IPS DF 4.7 (cell line): Measurements from ENCODE around the gene TRAF3IP1.
"Not testable (repeated sequence)": the region's sequence is repeated elsewhere in the genome, so short reads cannot be mapped to it uniquely, and the experiment has no call there.

Experiments
- DNase-seq: peaks from one replicate; pipeline ENCODE4 v3.0.0-alpha.2; 2013; ENCODE audit warnings: low spot score; ENCODE audit errors: extremely low read depth

TRAF3IP1 gene

GRCh38 chr2:238426568-238427434 is 106.5 kb downstream of the TRAF3IP1 start, which contains the start of gene ASB1:
Gene ASB1, plus strand, starts transcription at chr2:238426927. Its CDS starts 144 bp downstream, at chr2:238427071.
- no peak for DNase-seq

- DNase-seq = no peak
Measured at GRCh38 chr2:238427435-238428162, 107.3 kb downstream of the TRAF3IP1 start.

GRCh38 chr2:238428866-238429265 is 108.5 kb downstream of the TRAF3IP1 start:
- DNase-seq = no peak

- DNase-seq = no peak
Measured at GRCh38 chr2:238430781-238431180, 110.5 kb downstream of the TRAF3IP1 start.

- DNase-seq = no peak
Measured at GRCh38 chr2:238431456-238431855, 111.1 kb downstream of the TRAF3IP1 start.

- DNase-seq = no peak
Measured at GRCh38 chr2:238433300-238433915, 113.1 kb downstream of the TRAF3IP1 start.

- no peak for DNase-seq
Measured at GRCh38 chr2:238433941-238434845, 113.9 kb downstream of the TRAF3IP1 start.

DNA sequence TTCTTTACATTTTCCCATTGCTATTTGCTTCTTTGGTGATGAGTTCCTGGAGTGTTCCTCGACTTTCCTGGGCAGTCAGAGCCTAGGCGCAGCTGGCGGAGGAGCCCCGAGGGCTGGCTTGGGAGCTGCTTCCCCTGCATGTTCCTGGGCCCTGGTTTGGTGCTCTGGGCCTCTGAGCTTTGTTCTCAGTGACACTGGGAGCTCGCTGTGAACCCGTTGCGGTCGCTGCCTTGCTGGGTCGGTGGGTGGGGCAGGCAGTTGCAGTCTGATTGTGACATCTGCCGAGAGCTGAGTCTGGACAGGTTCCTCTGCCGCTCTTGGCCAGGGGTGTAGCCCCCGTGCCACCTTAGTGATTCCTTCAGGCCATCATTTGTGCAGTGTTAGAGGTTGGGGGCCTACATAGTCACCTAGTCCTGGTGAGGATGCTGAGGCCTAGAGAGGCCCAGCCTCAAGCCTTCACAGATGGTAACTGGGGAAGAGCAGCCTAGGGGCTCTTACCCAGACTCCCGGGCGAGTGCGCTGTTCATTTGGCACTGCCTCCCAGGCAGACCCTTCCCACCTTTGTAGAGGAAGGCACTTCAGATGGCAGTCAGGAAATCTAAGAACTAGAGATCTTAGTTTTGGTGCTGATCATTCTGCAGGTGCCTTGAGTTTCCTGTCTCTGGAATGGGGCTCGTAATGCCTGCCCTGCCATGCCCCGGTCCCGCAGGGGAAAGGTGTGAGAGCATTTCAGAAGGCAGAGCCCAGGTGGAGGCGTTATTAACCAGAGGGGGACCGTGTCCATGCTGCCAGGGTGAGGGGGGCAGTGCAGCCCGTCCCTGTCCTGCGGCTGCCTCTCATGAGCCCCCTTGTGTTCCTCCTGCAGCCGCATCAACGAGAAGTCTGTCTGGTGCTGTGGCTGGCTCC is 114.8 kb downstream of the TRAF3IP1 start:
- DNase-seq = no peak

- no peak for DNase-seq
Measured at GRCh38 chr2:238435752-238436096, 115.4 kb downstream of the TRAF3IP1 start.

DNA sequence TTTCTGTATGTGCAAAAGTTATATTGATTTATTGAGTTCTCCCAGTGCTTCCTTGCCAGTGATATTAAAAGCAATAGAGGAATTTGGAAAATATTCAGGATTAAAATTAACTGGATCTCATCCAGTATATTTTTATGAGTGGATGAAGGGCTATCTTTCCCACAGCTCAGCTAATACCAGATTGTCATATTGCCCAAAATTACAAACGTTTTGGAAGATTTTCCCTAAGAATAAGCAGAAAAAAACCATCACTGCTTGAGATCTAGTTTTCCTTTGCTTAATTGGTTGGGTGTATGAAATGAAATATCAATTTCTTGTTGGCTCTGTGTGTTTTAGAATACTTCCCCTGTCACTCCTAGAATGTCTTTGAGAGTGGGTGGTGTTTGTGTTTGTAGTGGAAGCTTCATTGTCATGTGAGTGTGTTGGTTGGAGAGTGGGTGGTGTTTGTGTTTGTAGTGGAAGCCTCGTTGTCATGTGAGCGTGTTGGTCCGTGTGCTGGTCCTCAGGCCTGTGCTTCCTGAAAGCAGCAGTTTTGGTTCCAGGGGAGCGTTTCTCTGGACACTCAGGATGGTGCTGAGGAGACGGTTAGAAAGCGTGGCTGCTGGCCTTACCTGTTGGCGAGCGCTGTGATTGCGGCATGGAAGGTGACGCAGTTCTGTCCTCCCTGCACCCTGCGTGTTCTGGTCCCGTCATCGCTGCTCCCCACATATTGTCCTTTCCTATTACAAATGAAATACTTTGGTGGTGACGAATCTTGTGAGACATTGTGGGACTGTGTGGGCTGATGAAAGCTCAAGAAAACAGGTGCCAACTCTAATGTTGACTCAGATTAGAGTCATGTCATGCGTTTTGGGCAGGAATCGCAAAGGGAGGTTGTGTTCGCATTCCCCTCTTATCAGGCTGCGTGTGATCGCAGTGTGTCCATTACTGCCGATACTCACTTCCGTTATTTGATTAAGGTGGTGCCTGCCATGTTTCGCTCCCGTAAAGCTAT is 118.8 kb downstream of the TRAF3IP1 start:
- no peak for DNase-seq

DNA sequence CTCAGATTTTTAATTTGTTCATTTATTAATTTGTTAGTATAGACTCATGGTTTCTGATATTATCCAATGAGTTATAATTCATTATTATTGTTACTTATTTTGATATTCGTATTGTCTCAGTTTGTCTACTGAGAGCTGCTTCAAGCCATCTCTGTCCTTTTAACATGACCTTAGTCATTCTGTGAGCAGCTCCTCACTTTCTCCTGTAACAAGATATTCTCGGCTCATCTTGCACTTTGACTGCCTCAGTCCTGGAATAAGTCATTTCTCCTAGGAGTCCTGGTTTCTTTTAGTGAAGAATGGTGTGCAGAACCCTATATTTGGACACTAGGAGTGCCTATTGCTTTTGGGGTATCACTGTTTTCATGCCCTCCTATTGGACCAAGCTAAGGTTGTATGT is 119.6 kb downstream of the TRAF3IP1 start:
- no peak for DNase-seq

DNA sequence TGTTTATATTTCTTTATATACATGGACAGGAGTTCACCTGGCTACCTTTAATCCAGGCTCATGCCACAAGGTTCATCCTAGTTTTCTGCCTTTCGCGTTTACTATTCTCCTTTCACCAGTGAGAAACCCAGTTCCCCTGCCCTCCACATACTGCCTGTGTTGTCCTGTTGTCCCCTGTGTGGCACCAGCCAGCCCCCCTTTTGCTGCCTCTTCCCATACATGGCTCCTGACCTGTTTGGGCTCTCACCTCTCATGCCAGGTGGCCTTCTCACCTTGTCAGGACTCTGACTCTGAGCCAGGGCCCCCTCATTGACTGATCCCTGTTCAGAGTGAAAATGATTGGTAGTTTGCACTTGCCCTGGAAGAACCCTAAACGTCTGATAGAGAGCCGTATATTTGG is 120.0 kb downstream of the TRAF3IP1 start:
- DNase-seq = no peak

DNA sequence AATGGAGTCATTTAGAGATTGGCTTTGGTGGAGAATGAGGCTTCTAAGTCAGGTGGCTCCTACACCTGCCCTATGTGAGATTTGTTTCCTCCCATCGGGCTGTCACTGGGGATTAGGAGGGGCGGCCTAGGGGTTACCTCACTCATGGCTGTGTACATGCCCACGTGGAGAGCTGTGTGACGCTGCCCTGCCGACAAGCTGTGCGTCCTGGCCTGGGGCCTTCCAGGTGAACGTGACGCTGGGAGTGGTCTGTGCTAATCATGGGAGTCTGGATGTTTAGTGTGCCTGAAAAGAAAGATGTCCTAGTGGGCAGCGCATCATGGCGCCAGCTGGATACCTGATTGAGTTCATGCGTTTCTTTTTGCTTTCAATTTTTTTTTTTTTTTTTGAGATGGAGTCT is 120.4 kb downstream of the TRAF3IP1 start:
- DNase-seq = no peak

DNA sequence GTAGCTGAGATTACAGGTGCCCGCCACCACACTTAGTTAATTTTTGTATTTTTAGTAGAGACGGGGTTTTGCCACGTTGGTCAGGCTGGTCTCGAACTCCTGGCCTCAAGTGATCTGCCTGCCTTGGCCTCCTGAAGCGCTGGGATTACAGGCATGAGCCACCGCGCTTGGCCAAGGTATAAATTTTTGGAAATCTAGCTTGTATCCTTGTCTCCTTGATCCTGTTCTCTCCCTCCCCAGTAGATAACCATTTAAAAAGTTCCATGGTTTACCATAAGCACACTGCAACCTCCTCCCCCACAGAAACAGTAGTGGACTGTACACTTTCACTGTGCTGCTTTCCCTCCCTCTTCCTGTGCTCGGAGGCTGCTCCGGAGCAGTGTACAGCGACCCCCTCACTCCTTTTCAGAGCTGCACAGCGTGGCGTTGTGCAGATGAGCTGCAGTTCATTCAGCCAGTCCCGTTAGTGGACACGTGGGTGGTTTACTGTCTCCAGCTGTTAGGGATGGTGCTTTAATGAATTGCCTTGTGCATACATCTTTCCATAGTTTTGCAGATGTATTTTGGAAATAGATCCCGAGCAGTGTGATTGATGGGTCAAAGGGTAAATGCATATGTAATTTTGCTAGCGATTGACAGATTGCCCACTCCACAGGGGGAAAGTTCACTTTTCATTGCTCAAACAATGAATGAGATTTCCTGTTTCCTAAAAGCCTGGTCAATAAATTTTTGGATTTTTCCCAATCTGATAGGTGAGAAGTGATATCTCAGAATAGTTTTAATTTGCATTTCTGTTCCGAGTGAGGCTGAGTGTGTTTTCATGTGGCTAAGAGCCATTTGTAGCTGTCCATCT is 121.2 kb downstream of the TRAF3IP1 start:
- no peak for DNase-seq

DNA sequence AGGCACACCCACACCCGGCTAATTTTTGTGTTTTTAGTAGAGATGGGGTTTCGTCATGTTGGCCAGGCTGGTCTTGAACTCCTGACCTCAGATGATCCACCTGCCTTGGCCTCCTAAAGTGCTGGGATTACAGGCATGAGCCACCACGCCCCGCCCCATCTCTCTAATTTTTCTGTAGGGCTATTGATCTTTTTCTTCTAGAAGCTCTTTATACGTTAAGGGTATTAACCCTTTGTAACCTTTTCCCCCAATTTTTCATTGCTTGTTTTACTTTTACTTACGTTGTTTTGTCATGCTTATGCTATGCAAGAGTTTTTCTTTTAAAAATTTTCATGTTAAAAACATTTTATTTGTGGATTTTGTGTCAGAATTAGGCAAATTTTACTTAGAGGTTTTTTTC is 121.9 kb downstream of the TRAF3IP1 start:
- not testable (repeated sequence) for DNase-seq

GRCh38 chr2:238444242-238444641 is 123.9 kb downstream of the TRAF3IP1 start:
- no peak for DNase-seq

GRCh38 chr2:238445409-238446190 is 125.3 kb downstream of the TRAF3IP1 start:
- no peak for DNase-seq
